Measurements from ENCODE around the gene SNRNP200.

- TF ChIP-seq ZNF423 (tag by site-specific recombination; IDR thresholded peaks at IDR 0.05) (no peak), ZNF350 (tag by site-specific recombination; IDR thresholded peaks at IDR 0.05) (no peak), CTCF (tag by site-specific recombination; IDR thresholded peaks at IDR 0.05) (no peak), ZNF555 (tag by site-specific recombination; conservative IDR thresholded peaks at IDR 0.05) (no peak), SP2 (tag by site-specific recombination; IDR thresholded peaks at IDR 0.05) (no peak), YY1 (tag by site-specific recombination; IDR thresholded peaks at IDR 0.05) (no peak)
These were observed 1.0 kb upstream of the SNRNP200 start for GRCh38 chr2:96306370-96306769.
